ENCODE measurements around the gene ABCA8. TPM values are rescaled to one million over a fixed set of nuclear protein-coding genes. Genes with fewer than 3 reads are reported as not detected.

ABCA8 gene
- 33.5 TPM for total RNA-seq

GRCh38 chr17:68955181-68955841 is at the start of gene ABCA8:
TSS of gene ABCA8 (minus strand) at chr17:68955392. CDS start at chr17:68942034, 13,358 bp downstream.

Other genes starting within 250 kb of the ABCA8 start
- 12.1 TPM for gene ABCA9, start 105.5 kb upstream of the ABCA8 start, total RNA-seq
- 13.4 TPM for gene ABCA6, start 186.5 kb upstream of the ABCA8 start, total RNA-seq

Measured in metanephros (tissue), 1 donor.